Neural cell (in vitro differentiated cells): ENCODE measurements around the gene ADSL. TPM values are rescaled to one million over a fixed set of nuclear protein-coding genes. Genes with fewer than 3 reads are reported as not detected.
"Not testable (repeated sequence)": the region's sequence is repeated elsewhere in the genome, so short reads cannot be mapped to it uniquely, and the experiment has no call there.

Experiments used
- H2AFZ ChIP-seq: fragments of 200-600, 300-800 bp; sonication (generic), shearing (Covaris generic); 2 replicates; pipeline ENCODE4 v1.6.0; 2014; ENCODE audit warnings: low read depth, mild to moderate bottlenecking, antibody characterized with exemption, low read length, moderate library complexity
- H3F3A ChIP-seq: fragments of 200-600 bp; shearing (Covaris generic); 2 replicates; pipeline ENCODE4 v1.6.1; 2016; ENCODE audit warnings: mild to moderate bottlenecking, moderate library complexity, mixed read lengths, antibody characterized with exemption, low read length; ENCODE audit not compliant: insufficient read depth, poor library complexity, severe bottlenecking
- H3K27ac ChIP-seq: fragments of 200-600, 300-800 bp; sonication (generic), shearing (Covaris generic); 2 replicates; pipeline ENCODE4 v1.5.1; 2014; ENCODE audit warnings: mild to moderate bottlenecking, low read length, moderate library complexity
- H3K27me3 ChIP-seq: fragments of 300-800, 200-600 bp; sonication (generic), shearing (Covaris generic); 2 replicates; pipeline ENCODE4 v1.6.0; 2014; ENCODE audit warnings: mild to moderate bottlenecking, low read depth, low read length, moderate library complexity; ENCODE audit not compliant: insufficient read depth
- H3K36me3 ChIP-seq: fragments of 300-800, 200-600 bp; sonication (generic), shearing (Covaris generic); 2 replicates; pipeline ENCODE4 v1.5.1; 2014; ENCODE audit warnings: mild to moderate bottlenecking, antibody characterized with exemption, low read length, moderate library complexity; ENCODE audit not compliant: insufficient read depth
- H3K4me2 ChIP-seq: fragments of 300-800, 200-600 bp; sonication (generic), shearing (Covaris generic); 2 replicates; pipeline ENCODE4 v1.6.0; 2014; ENCODE audit warnings: mild to moderate bottlenecking, low read length
- H3K4me3 ChIP-seq: fragments of 300-800, 200-600 bp; sonication (generic), shearing (Covaris generic); 2 replicates; pipeline ENCODE4 v1.5.1; 2014; ENCODE audit warnings: mild to moderate bottlenecking, low read length, moderate library complexity
- H3K79me2 ChIP-seq: fragments of 200-600 bp; shearing (Covaris generic); replicated peaks from 2 replicates; pipeline ENCODE4 v1.6.0; 2014; ENCODE audit warnings: mild to moderate bottlenecking, low read length, moderate library complexity; ENCODE audit not compliant: insufficient read depth
- H3K9ac ChIP-seq: fragments of 300-800, 200-600 bp; sonication (generic), shearing (Covaris generic); 2 replicates; pipeline ENCODE4 v1.6.1; 2016; ENCODE audit warnings: mild to moderate bottlenecking, low read length, mixed read lengths
- H3K9me2 ChIP-seq: fragments of 200-600 bp; shearing (Covaris generic); 2 replicates; pipeline ENCODE4 v1.6.1; 2016; ENCODE audit warnings: mild to moderate bottlenecking, low read length, mixed read lengths; ENCODE audit not compliant: insufficient read depth
- H3K9me3 ChIP-seq: fragments of 200-600, 300-800 bp; sonication (generic), shearing (Covaris generic); 2 replicates; pipeline ENCODE4 v1.6.1; 2016; ENCODE audit warnings: mild to moderate bottlenecking, mixed run types, low read length, moderate library complexity, mixed read lengths
- H4K20me1 ChIP-seq: fragments of 200-600 bp; shearing (Covaris generic); 2 replicates; pipeline ENCODE4 v1.6.1; 2016; ENCODE audit warnings: mild to moderate bottlenecking, mixed run types; ENCODE audit not compliant: insufficient read depth
- EP300 ChIP-seq: fragments of 450-650 bp; conservative IDR thresholded peaks from 2 replicates; pipeline ENCODE4 v1.6.1; 2014; ENCODE audit warnings: antibody characterized with exemption, mild to moderate bottlenecking, moderate library complexity; ENCODE audit not compliant: poor library complexity, severe bottlenecking
- EZH2 ChIP-seq: fragments of 200-600, 300-800 bp; shearing (Covaris generic), sonication (generic); IDR thresholded peaks from 2 replicates; pipeline ENCODE4 v1.6.1; 2014; ENCODE audit warnings: antibody characterized with exemption, low read length, borderline replicate concordance, mild to moderate bottlenecking; ENCODE audit not compliant: insufficient read depth, poor library complexity, severe bottlenecking
- MXI1 ChIP-seq: fragments of 450-650 bp; conservative IDR thresholded peaks from 2 replicates; pipeline ENCODE4 v1.6.1; 2014; ENCODE audit warnings: antibody characterized with exemption, mild to moderate bottlenecking; ENCODE audit not compliant: poor library complexity, severe bottlenecking
- POLR2AphosphoS5 ChIP-seq: IDR thresholded peaks from 2 replicates; pipeline ENCODE4 v1.6.1; 2012
- RAD21 ChIP-seq: fragments of 450-650 bp; conservative IDR thresholded peaks from 2 replicates; pipeline ENCODE4 v1.6.1; 2014; ENCODE audit warnings: antibody characterized with exemption, mild to moderate bottlenecking, moderate library complexity
- SMC3 ChIP-seq: fragments of 450-650 bp; conservative IDR thresholded peaks from 2 replicates; pipeline ENCODE4 v1.6.1; 2014; ENCODE audit warnings: antibody characterized with exemption, mild to moderate bottlenecking, moderate library complexity; ENCODE audit not compliant: poor library complexity
- TAF1 ChIP-seq: IDR thresholded peaks from 2 replicates; pipeline ENCODE4 v1.6.1; 2012; ENCODE audit warnings: low read depth
- polyA plus RNA-seq: library from polyadenylated mRNA; depleted of rRNA; stranded (reverse); fragments of >200 nt; gene quantifications from 2 replicates; pipeline ENCODE4 v1.2.3, GENCODE V29; 2014
- TF ChIP-seq, protein P1 (sequence below): IDR thresholded peaks from 2 replicates; pipeline ENCODE4 v1.6.1; 2012; ENCODE audit warnings: borderline replicate concordance
- TF ChIP-seq, protein P2 (sequence below): fragments of 450-650 bp; IDR thresholded peaks from 2 replicates; pipeline ENCODE4 v1.5.1; 2014; ENCODE audit warnings: antibody characterized with exemption, mild to moderate bottlenecking, moderate library complexity; ENCODE audit not compliant: poor library complexity, severe bottlenecking

The ADSL gene
- polyA plus RNA-seq, 1 donor from 2014 or later = 112 TPM

DNA sequence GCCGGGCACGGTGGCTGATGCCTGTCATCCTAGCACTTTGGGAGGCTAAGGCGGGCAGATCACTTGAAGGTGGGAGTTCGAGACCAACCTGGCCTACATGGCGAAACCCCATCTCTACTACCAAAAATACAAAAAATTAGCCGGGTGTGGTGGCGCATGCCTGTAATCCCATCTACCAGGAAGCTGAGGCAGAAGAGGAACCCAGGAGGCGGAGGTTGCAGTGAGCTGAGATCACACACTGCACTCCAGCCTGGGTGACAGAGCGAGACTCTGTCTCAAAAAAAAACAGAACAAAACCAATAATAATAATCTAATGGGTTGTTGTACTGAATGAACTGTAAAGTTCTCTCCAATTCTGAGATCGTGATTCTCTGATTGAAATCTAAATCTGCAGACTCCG is 32.1 kb downstream of the ADSL start:
- H3K79me2 ChIP-seq, H3K27ac ChIP-seq, H3K36me3 ChIP-seq, H3K4me2 ChIP-seq, H3K9me3 ChIP-seq, H3K27me3 ChIP-seq, H3K9ac ChIP-seq, H4K20me1 ChIP-seq, H2AFZ ChIP-seq, H3K9me2 ChIP-seq, H3F3A ChIP-seq, H3K4me3 ChIP-seq: not testable (repeated sequence)

DNA sequence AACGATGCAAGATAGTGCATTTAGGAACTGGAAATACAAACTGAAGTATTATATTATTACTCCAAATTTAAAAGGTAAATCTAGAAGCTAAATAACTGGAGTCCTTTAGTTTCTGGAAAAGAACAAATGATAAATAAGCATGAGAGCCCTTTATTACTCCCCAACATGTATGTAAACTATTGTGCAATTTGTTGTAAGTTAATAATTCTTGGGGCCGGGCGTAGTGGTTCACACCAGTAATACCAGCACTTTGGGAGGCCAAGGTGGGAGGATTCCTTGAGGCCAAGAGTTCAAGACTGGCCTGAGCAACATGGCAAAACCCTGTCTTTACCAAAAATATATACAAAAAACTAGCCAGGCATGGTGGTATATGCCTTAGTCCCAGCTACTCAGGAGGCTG is 35.2 kb downstream of the ADSL start:
- no peaks in the 10 kb centered on the region for H3K9me2 ChIP-seq
- no peaks in the 10 kb centered on the region for H3K36me3 ChIP-seq
- no peaks in the 10 kb centered on the region for H4K20me1 ChIP-seq
- H3K27ac ChIP-seq = no peak overlapping the region
- H3K9ac ChIP-seq = no peak overlapping the region
- H3F3A ChIP-seq = no peaks in the 10 kb centered on the region
- no peak overlapping the region for H2AFZ ChIP-seq
- H3K4me3 ChIP-seq = no peak overlapping the region
- H3K79me2 ChIP-seq = no peaks in the 10 kb centered on the region
- H3K9me3 ChIP-seq = no peaks in the 10 kb centered on the region
- no peak for TF ChIP-seq POLR2AphosphoS5
- TF ChIP-seq, protein P1, sequence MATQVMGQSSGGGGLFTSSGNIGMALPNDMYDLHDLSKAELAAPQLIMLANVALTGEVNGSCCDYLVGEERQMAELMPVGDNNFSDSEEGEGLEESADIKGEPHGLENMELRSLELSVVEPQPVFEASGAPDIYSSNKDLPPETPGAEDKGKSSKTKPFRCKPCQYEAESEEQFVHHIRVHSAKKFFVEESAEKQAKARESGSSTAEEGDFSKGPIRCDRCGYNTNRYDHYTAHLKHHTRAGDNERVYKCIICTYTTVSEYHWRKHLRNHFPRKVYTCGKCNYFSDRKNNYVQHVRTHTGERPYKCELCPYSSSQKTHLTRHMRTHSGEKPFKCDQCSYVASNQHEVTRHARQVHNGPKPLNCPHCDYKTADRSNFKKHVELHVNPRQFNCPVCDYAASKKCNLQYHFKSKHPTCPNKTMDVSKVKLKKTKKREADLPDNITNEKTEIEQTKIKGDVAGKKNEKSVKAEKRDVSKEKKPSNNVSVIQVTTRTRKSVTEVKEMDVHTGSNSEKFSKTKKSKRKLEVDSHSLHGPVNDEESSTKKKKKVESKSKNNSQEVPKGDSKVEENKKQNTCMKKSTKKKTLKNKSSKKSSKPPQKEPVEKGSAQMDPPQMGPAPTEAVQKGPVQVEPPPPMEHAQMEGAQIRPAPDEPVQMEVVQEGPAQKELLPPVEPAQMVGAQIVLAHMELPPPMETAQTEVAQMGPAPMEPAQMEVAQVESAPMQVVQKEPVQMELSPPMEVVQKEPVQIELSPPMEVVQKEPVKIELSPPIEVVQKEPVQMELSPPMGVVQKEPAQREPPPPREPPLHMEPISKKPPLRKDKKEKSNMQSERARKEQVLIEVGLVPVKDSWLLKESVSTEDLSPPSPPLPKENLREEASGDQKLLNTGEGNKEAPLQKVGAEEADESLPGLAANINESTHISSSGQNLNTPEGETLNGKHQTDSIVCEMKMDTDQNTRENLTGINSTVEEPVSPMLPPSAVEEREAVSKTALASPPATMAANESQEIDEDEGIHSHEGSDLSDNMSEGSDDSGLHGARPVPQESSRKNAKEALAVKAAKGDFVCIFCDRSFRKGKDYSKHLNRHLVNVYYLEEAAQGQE = no peak
- TF ChIP-seq MXI1 = no peak
- no peak for TF ChIP-seq RAD21
- no peaks in the 10 kb centered on the region for H3K27me3 ChIP-seq
- H3K4me2 ChIP-seq = no peak overlapping the region

DNA sequence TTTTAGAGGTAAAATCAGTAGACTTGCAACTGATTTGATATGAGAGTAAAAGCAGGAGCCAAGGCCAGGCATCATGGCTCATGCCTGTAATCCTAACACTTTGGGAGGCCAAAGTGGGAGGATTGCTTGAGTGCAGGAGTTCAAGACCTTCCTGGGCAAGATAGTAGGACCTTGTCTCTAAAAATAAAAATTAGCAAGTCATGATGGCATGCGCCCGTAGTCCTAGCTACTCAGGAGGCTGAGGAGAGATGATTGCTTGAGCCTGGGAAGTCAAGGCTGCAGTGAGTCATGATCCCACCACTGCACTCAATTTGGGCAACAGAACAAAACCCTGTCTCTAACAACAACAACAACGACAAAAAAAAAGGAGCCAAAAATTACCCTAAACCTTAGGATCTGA is 37.6 kb downstream of the ADSL start:
- Histone ChIP-seq H4K20me1 (no peaks in the 10 kb centered on the region), H3K36me3 (no peaks in the 10 kb centered on the region), H3F3A (no peaks in the 10 kb centered on the region), H3K4me2 (no peak overlapping the region), H3K4me3 (no peak overlapping the region), H3K27ac (no peak overlapping the region), H3K9me3 (no peaks in the 10 kb centered on the region), H3K9ac (no peak overlapping the region), H3K27me3 (no peaks in the 10 kb centered on the region), H3K9me2 (no peaks in the 10 kb centered on the region), H3K79me2 (no peaks in the 10 kb centered on the region), H2AFZ (no peak overlapping the region)
- TF ChIP-seq EP300 (no peak), EZH2 (no peak), SMC3 (no peak), RAD21 (no peak), MXI1 (no peak), POLR2AphosphoS5 (no peak), TAF1 (no peak)
- TF ChIP-seq, protein P1 = no peak
- TF ChIP-seq, protein P2, sequence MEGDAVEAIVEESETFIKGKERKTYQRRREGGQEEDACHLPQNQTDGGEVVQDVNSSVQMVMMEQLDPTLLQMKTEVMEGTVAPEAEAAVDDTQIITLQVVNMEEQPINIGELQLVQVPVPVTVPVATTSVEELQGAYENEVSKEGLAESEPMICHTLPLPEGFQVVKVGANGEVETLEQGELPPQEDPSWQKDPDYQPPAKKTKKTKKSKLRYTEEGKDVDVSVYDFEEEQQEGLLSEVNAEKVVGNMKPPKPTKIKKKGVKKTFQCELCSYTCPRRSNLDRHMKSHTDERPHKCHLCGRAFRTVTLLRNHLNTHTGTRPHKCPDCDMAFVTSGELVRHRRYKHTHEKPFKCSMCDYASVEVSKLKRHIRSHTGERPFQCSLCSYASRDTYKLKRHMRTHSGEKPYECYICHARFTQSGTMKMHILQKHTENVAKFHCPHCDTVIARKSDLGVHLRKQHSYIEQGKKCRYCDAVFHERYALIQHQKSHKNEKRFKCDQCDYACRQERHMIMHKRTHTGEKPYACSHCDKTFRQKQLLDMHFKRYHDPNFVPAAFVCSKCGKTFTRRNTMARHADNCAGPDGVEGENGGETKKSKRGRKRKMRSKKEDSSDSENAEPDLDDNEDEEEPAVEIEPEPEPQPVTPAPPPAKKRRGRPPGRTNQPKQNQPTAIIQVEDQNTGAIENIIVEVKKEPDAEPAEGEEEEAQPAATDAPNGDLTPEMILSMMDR = no peak
